CD4-positive, alpha-beta T cell treated with Interleukin-17A for 1 hour (primary cell): ENCODE measurements around the gene CIDEB.

ENCODE experiments used
- DNase-seq: peaks from one replicate; pipeline ENCODE4 v3.0.0-alpha.2; 2020

CIDEB gene

GRCh38 chr14:24331731-24332267 is 24.0 kb upstream of the CIDEB start:
- no peak for DNase-seq

- DNase-seq = no peak
Measured at GRCh38 chr14:24330973-24331674, 23.3 kb upstream of the CIDEB start.

GRCh38 chr14:24329736-24330135 is 22.0 kb upstream of the CIDEB start:
- peak; percentile 82 for DNase-seq

GRCh38 chr14:24329073-24329663 is 21.4 kb upstream of the CIDEB start:
- DNase-seq = no peak

GRCh38 chr14:24327914-24328313 is 20.1 kb upstream of the CIDEB start:
- peak; percentile 39 for DNase-seq

- DNase-seq = no peak
Measured at GRCh38 chr14:24327303-24327702, 19.5 kb upstream of the CIDEB start.

- DNase-seq = no peak
Measured at GRCh38 chr14:24325963-24326362, 18.2 kb upstream of the CIDEB start.

- no peak for DNase-seq
Measured at GRCh38 chr14:24325041-24325530, 17.3 kb upstream of the CIDEB start.

- DNase-seq = no peak
Measured at GRCh38 chr14:24324024-24324423, 16.2 kb upstream of the CIDEB start.

GRCh38 chr14:24323341-24323740 is 15.6 kb upstream of the CIDEB start:
- DNase-seq = no peak

- DNase-seq = no peak
Measured at GRCh38 chr14:24322672-24323071, 14.9 kb upstream of the CIDEB start.

GRCh38 chr14:24321212-24321975 is 13.6 kb upstream of the CIDEB start:
- DNase-seq = no peak

GRCh38 chr14:24317141-24317928 is 9.6 kb upstream of the CIDEB start:
- DNase-seq = no peak

GRCh38 chr14:24316597-24316950 is 8.8 kb upstream of the CIDEB start:
- DNase-seq = no peak

- DNase-seq = no peak
Measured at GRCh38 chr14:24315807-24316596, 8.2 kb upstream of the CIDEB start.

GRCh38 chr14:24315243-24315806 is 7.5 kb upstream of the CIDEB start:
- DNase-seq = no peak

GRCh38 chr14:24314377-24315193 is 6.8 kb upstream of the CIDEB start:
- DNase-seq = no peak

GRCh38 chr14:24313913-24314312 is 6.1 kb upstream of the CIDEB start:
- DNase-seq = no peak

- DNase-seq = peak; percentile 69
Measured at GRCh38 chr14:24312736-24313507, 5.1 kb upstream of the CIDEB start.
